B cell (primary cell): ENCODE measurements around the gene FOXQ1. TPM values are rescaled to one million over a fixed set of nuclear protein-coding genes. Genes with fewer than 3 reads are reported as not detected.

Experiments used
- ATAC-seq: fragments of 200-7000 bp; cut with Tn5 transposase; one replicate; pipeline ENCODE4 v1.10.0; 2021; ENCODE audit warnings: low read depth, mild to moderate bottlenecking, moderate number of reproducible peaks, moderate library complexity
- CTCF ChIA-PET: fragments of 350-600 bp; sonication (Branson Sonifier 250); formaldehyde crosslinking; loops from one replicate; lab custom pipeline; 2021; ENCODE audit warnings: antibody characterized with exemption, inconsistent platforms; lab: Charles Lee
- POLR2A ChIA-PET: fragments of 350-600 bp; sonication (Branson Sonifier 250); formaldehyde crosslinking; loops from one replicate; lab custom pipeline; 2021; ENCODE audit warnings: antibody characterized with exemption; lab: Charles Lee
- DNase-seq: peaks from one replicate; pipeline ENCODE4 v3.0.0; 2013
- H2AFZ ChIP-seq: 2 replicates; pipeline ENCODE4 v1.6.1; 2012; ENCODE audit warnings: mild to moderate bottlenecking, low read depth, low read length; ENCODE audit not compliant: insufficient read depth, poor library complexity, severe bottlenecking
- H3K27ac ChIP-seq, 2 donors: 1 replicate in 1 of 2; 2 replicates in 1 of 2; pipeline ENCODE4 v1.5.1; 2012 to 2013; ENCODE audit warnings: low read length in 2 of 2, mild to moderate bottlenecking in 2 of 2, moderate library complexity in 1 of 2
- H3K27me3 ChIP-seq, 4 experiments: fragments of 200-600 bp in 1 of 4; sonication (generic) in 1 of 4; replicated peaks in 1 of 4; 1 replicate in 2 of 4; 2 replicates in 2 of 4; pipeline versions ENCODE4 v1.6.1 to v1.7.0; 2013 to 2016; ENCODE audit warnings: low read length in 3 of 4, mild to moderate bottlenecking in 2 of 4, mixed read lengths in 1 of 4, moderate library complexity in 1 of 4; ENCODE audit not compliant: insufficient read depth in 4 of 4, control insufficient read depth in 3 of 4; ENCODE audit errors: control extremely low read depth in 1 of 4
- H3K36me3 ChIP-seq, 2 experiments: replicated peaks in 1 of 2; 1 replicate in 1 of 2; 2 replicates in 1 of 2; pipeline versions ENCODE4 v1.6.1 to v1.7.1; 2013; ENCODE audit warnings: low read length in 1 of 2; ENCODE audit not compliant: insufficient read depth in 2 of 2, control insufficient read depth in 1 of 2; ENCODE audit errors: control extremely low read depth in 1 of 2, extremely low read depth in 1 of 2
- H3K4me1 ChIP-seq, 2 donors: fragments of 200-600 bp in 1 of 2; sonication (generic) in 1 of 2; 1 replicate in 1 of 2; 2 replicates in 1 of 2; pipeline versions ENCODE4 v1.5.1 to v1.6.1; 2013 to 2017; ENCODE audit warnings: low read length in 2 of 2; ENCODE audit not compliant: control insufficient read depth in 2 of 2, insufficient read depth in 2 of 2
- H3K4me2 ChIP-seq: replicated peaks from 2 replicates; pipeline ENCODE3; 2012; ENCODE audit warnings: mild to moderate bottlenecking, low read depth, low read length; ENCODE audit not compliant: poor library complexity, severe bottlenecking
- H3K4me3 ChIP-seq, 5 experiments: fragments of 200-600 bp in 1 of 5; sonication (generic) in 1 of 5; 1 replicate in 3 of 5; 2 replicates in 2 of 5; pipeline versions ENCODE4 v1.5.1 to v1.7.0; 2011 to 2016; ENCODE audit warnings: low read length in 4 of 5, mild to moderate bottlenecking in 4 of 5, low read depth in 2 of 5, control low read depth in 1 of 5, moderate library complexity in 1 of 5; ENCODE audit not compliant: insufficient read depth in 1 of 5; ENCODE audit errors: control extremely low read depth in 1 of 5, extremely low read depth in 1 of 5
- H3K79me2 ChIP-seq: fragments of 200-600 bp; sonication (generic); one replicate; pipeline ENCODE4 v1.6.0; 2016; ENCODE audit warnings: low read length; ENCODE audit not compliant: control insufficient read depth, insufficient read depth
- H3K9ac ChIP-seq: fragments of 200-600 bp; sonication (generic); 2 replicates; pipeline ENCODE4 v1.6.1; 2017; ENCODE audit warnings: mild to moderate bottlenecking, low read length, moderate library complexity
- H3K9me3 ChIP-seq, 3 donors: one replicate each; pipeline versions ENCODE4 v1.6.1 to v1.7.1; 2013; ENCODE audit warnings: low read length in 2 of 3; ENCODE audit not compliant: control insufficient read depth in 2 of 3, insufficient read depth in 1 of 3; ENCODE audit errors: control extremely low read depth in 1 of 3
- H4K20me1 ChIP-seq: 2 replicates; pipeline ENCODE4 v1.6.0; 2012; ENCODE audit warnings: mild to moderate bottlenecking, low read length; ENCODE audit not compliant: insufficient read depth, control insufficient read depth, poor library complexity, severe bottlenecking
- H3K27ac Mint-ChIP-seq: one replicate; pipeline ENCODE4 v1.8.0; 2021; ENCODE audit warnings: mixed read lengths
- H3K27me3 Mint-ChIP-seq: one replicate; pipeline ENCODE4 v1.8.0; 2021; ENCODE audit warnings: mixed read lengths
- H3K4me1 Mint-ChIP-seq: one replicate; pipeline ENCODE4 v1.8.0; 2021; ENCODE audit warnings: mixed read lengths
- H3K4me3 Mint-ChIP-seq: one replicate; pipeline ENCODE4 v1.8.0; 2021; ENCODE audit warnings: mixed read lengths
- H3K9me3 Mint-ChIP-seq: one replicate; pipeline ENCODE4 v1.8.0; 2022; ENCODE audit warnings: mixed read lengths; ENCODE audit not compliant: insufficient read depth
- CTCF ChIP-seq: fragments of 200-600 bp; IDR thresholded peaks from one replicate; pipeline ENCODE4 v1.8.0; 2022; ENCODE audit warnings: antibody characterized with exemption, mild to moderate bottlenecking
- EZH2 ChIP-seq: IDR thresholded peaks from 2 replicates; pipeline ENCODE4 v1.6.1; 2012; ENCODE audit warnings: borderline replicate concordance, low read depth, mild to moderate bottlenecking, moderate library complexity, low read length; ENCODE audit not compliant: insufficient read depth, poor library complexity, severe bottlenecking
- WGBS: methylation state at CpG from one replicate; pipeline ENCODE4 v1.1.5; 2013; ENCODE audit warnings: missing lambda C conversion rate; ENCODE audit not compliant: insufficient coverage; 5-methylcytosine and 5-hydroxymethylcytosine counted together
- intact Hi-C: fragments of 100-400 bp; cut with micrococcal nuclease; formaldehyde crosslinking; loops from one replicate; pipeline ENCODE4 v1.10.0; 2022
- polyA plus RNA-seq: library from polyadenylated mRNA; depleted of rRNA; stranded (reverse); fragments of >200 nt; gene quantifications from 2 replicates; pipeline ENCODE4 v1.2.3, GENCODE V29; 2012
- total RNA-seq, 2 donors: library from RNA; stranded (reverse); fragments of 120-200 nt in 1 of 2; gene quantifications; 1 replicate in 1 of 2; 2 replicates in 1 of 2; pipeline versions ENCODE4 v1.2.3 to v1.2.4, GENCODE V29; 2013 to 2022

The FOXQ1 gene
- total and polyA plus RNA-seq, 2 donors (not counting 1 experiment from before 2014, with no cell fraction given): not detected

- TF ChIP-seq EZH2: no peak
- TF ChIP-seq CTCF: no peak
- H3K4me1 Mint-ChIP-seq: peaks cover 27% of the 10 kb centered on the region
- no peaks in the 10 kb centered on the region for H3K9me3 Mint-ChIP-seq
- ChIA-PET CTCF (interaction anchor here (1.3 kb wide), 1 partner anchor 81 kb away, joined by 3 read pairs; no protein-coding TSS in a partner anchor), POLR2A (no interaction called here)
- peak overlapping the region; percentile 69 for H2AFZ ChIP-seq
- H4K20me1 ChIP-seq: no peaks in the 10 kb centered on the region
- WGBS: 26% methylated on average over 8 of the region's 11 CpGs
- H3K9ac ChIP-seq: no peak overlapping the region
- DNase-seq (peak; percentile 17), ATAC-seq (no peak)
- H3K4me2 ChIP-seq: peak overlapping the region; percentile 84
- H3K36me3 ChIP-seq: no peaks in the 10 kb centered on the region
- no peak overlapping the region for H3K27ac ChIP-seq
- H3K27ac Mint-ChIP-seq: no peak overlapping the region
- peaks cover 24 to 32% of the 10 kb centered on the region in 2 donors for H3K4me1 ChIP-seq
- H3K27me3 Mint-ChIP-seq: peaks cover 42% of the 10 kb centered on the region
- H3K79me2 ChIP-seq: no peaks in the 10 kb centered on the region
- intact Hi-C loops: no loop called here
- peak overlapping the region; percentile 81 for H3K4me3 Mint-ChIP-seq
- H3K27me3 ChIP-seq: peaks cover 0 to 50% (median 25%) of the 10 kb centered on the region in 4 experiments
- H3K4me3 ChIP-seq: peak overlapping the region in 3 of 5 experiments; percentile 48 to 60 (median 55)
- peaks cover 0 to 14% (median 0%) of the 10 kb centered on the region in 3 donors for H3K9me3 ChIP-seq
Observed at GRCh38 chr6:1315560-1316386, 3.9 kb downstream of the FOXQ1 start.

GRCh38 chr6:1316489-1316971 lies 4.6 kb downstream of the FOXQ1 start:
- 4% methylated on average over 22 of the region's 35 CpGs for WGBS
- no peaks in the 10 kb centered on the region for H3K36me3 ChIP-seq
- H3K4me1 ChIP-seq: peaks cover 17 to 24% of the 10 kb centered on the region in 2 donors
- ChIA-PET CTCF (interaction anchor here (1.3 kb wide), 1 partner anchor 80 kb away, joined by 3 read pairs; no protein-coding TSS in a partner anchor), POLR2A (no interaction called here)
- intact Hi-C loops: no loop called here
- Mint-ChIP-seq H3K27ac (no peak overlapping the region), H3K27me3 (peaks cover 36% of the 10 kb centered on the region), H3K4me3 (peak overlapping the region; percentile 81), H3K4me1 (peaks cover 20% of the 10 kb centered on the region), H3K9me3 (no peaks in the 10 kb centered on the region)
- no peak for ATAC-seq
- H3K4me3 ChIP-seq: peak overlapping the region in 4 of 5 experiments; percentile 36 to 60 (median 52)
- H3K27ac ChIP-seq: no peak overlapping the region
- H3K27me3 ChIP-seq: peaks cover 0 to 42% (median 22%) of the 10 kb centered on the region in 4 experiments
- DNase-seq: peak; percentile 20
- no peaks in the 10 kb centered on the region for H4K20me1 ChIP-seq
- TF ChIP-seq CTCF: no peak
- no peak for TF ChIP-seq EZH2
- H3K4me2 ChIP-seq: peak overlapping the region; percentile 84
- peak overlapping the region; percentile 60 for H3K9ac ChIP-seq
- H3K9me3 ChIP-seq: peaks cover 0 to 14% (median 0%) of the 10 kb centered on the region in 3 donors
- peak overlapping the region; percentile 69 for H2AFZ ChIP-seq
- H3K79me2 ChIP-seq: no peaks in the 10 kb centered on the region
